MM.1S (cell line): ENCODE measurements around the gene FBXL13.

Source experiments
- DNase-seq: peaks from one replicate; pipeline ENCODE4 v3.0.0-alpha.2; 2015
- H2AFZ ChIP-seq: fragments of 300-600 bp; sonication (generic); 2 replicates; pipeline ENCODE4 v1.6.0; 2016; ENCODE audit warnings: antibody characterized with exemption, low read length
- H3F3A ChIP-seq: fragments of 300-600 bp; sonication (generic); 2 replicates; pipeline ENCODE4 v1.6.1; 2016; ENCODE audit warnings: mild to moderate bottlenecking, antibody characterized with exemption, low read length, moderate library complexity, mixed read lengths; ENCODE audit not compliant: insufficient read depth
- H3K27ac ChIP-seq: fragments of 300-600 bp; sonication (generic); 2 replicates; pipeline ENCODE4 v1.5.1; 2016; ENCODE audit warnings: mild to moderate bottlenecking, low read length
- H3K27me3 ChIP-seq: fragments of 300-600 bp; sonication (generic); replicated peaks from 2 replicates; pipeline ENCODE4 v1.6.0; 2016; ENCODE audit warnings: low read length; ENCODE audit not compliant: insufficient read depth
- H3K36me3 ChIP-seq: fragments of 300-600 bp; sonication (generic); replicated peaks from 2 replicates; pipeline ENCODE4 v1.6.1; 2016; ENCODE audit warnings: mild to moderate bottlenecking, low read length, mixed read lengths; ENCODE audit not compliant: insufficient read depth
- H3K4me1 ChIP-seq: fragments of 300-600 bp; sonication (generic); 2 replicates; pipeline ENCODE4 v1.6.1; 2016; ENCODE audit warnings: low read length, mixed read lengths
- H3K4me2 ChIP-seq: fragments of 300-600 bp; sonication (generic); 2 replicates; pipeline ENCODE4 v1.6.0; 2016; ENCODE audit warnings: low read depth, low read length
- H3K4me3 ChIP-seq: fragments of 300-600 bp; sonication (generic); 2 replicates; pipeline ENCODE4 v1.5.1; 2016; ENCODE audit warnings: low read length, mixed read lengths
- H3K79me2 ChIP-seq: fragments of 300-600 bp; sonication (generic); 2 replicates; pipeline ENCODE4 v1.6.1; 2016; ENCODE audit warnings: mixed run types, low read length, mixed read lengths
- H3K9ac ChIP-seq: fragments of 300-600 bp; sonication (generic); 2 replicates; pipeline ENCODE4 v1.6.1; 2016; ENCODE audit warnings: low read length, mixed read lengths
- H3K9me2 ChIP-seq: fragments of 300-600 bp; sonication (generic); replicated peaks from 2 replicates; pipeline ENCODE4 v1.6.1; 2016; ENCODE audit warnings: mild to moderate bottlenecking, low read length, mixed read lengths; ENCODE audit not compliant: insufficient read depth
- H3K9me3 ChIP-seq: fragments of 300-600 bp; sonication (generic); replicated peaks from 2 replicates; pipeline ENCODE4 v1.6.1; 2016; ENCODE audit warnings: mild to moderate bottlenecking, low read length, mixed read lengths; ENCODE audit not compliant: insufficient read depth
- H4K20me1 ChIP-seq: fragments of 300-600 bp; sonication (generic); 2 replicates; pipeline ENCODE4 v1.6.1; 2016; ENCODE audit warnings: mild to moderate bottlenecking, low read length, moderate library complexity, mixed read lengths; ENCODE audit not compliant: insufficient read depth
- EZH2 ChIP-seq: fragments of 300-600 bp; sonication (generic); optimal IDR thresholded peaks from 2 replicates; pipeline ENCODE3; 2017; ENCODE audit warnings: low read depth, mild to moderate bottlenecking, antibody characterized with exemption, low read length, mixed read lengths
- EZH2phosphoT487 ChIP-seq: fragments of 300-600 bp; sonication (generic); IDR thresholded peaks from 2 replicates; pipeline ENCODE4 v1.6.1; 2018; ENCODE audit warnings: antibody characterized with exemption, low read length
- TF ChIP-seq, protein P1 (sequence below): fragments of 300-600 bp; sonication (generic); IDR thresholded peaks from 2 replicates; pipeline ENCODE4 v1.5.1; 2016; ENCODE audit warnings: antibody characterized with exemption, low read length, mixed read lengths

The FBXL13 gene

DNA sequence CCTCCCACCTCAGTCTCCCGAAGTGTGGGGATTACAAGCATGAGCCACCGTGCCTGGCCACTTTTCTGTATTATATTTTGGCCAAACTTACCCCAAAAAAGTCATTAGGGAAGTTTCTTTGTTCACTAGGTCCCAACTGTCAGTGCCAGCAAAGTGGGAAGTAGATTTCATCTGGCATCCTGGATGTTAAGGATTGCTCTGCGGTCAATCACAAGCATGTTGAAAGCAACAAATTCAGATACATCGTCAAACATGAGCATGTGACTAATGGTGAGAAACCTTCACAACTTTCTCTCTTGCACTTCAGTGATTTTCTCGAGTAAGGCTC is 176.1 kb downstream of the FBXL13 start:
- Histone ChIP-seq H3K27ac (no peak overlapping the region), H3K9me3 (no peaks in the 10 kb centered on the region), H3K79me2 (no peaks in the 10 kb centered on the region), H3K9ac (no peak overlapping the region), H3K4me3 (no peak overlapping the region), H4K20me1 (no peaks in the 10 kb centered on the region), H3K27me3 (no peaks in the 10 kb centered on the region), H3K9me2 (no peaks in the 10 kb centered on the region), H3K36me3 (no peaks in the 10 kb centered on the region), H3K4me1 (no peaks in the 10 kb centered on the region), H3K4me2 (no peak overlapping the region), H2AFZ (no peak overlapping the region), H3F3A (no peaks in the 10 kb centered on the region)
- TF ChIP-seq, protein P1, sequence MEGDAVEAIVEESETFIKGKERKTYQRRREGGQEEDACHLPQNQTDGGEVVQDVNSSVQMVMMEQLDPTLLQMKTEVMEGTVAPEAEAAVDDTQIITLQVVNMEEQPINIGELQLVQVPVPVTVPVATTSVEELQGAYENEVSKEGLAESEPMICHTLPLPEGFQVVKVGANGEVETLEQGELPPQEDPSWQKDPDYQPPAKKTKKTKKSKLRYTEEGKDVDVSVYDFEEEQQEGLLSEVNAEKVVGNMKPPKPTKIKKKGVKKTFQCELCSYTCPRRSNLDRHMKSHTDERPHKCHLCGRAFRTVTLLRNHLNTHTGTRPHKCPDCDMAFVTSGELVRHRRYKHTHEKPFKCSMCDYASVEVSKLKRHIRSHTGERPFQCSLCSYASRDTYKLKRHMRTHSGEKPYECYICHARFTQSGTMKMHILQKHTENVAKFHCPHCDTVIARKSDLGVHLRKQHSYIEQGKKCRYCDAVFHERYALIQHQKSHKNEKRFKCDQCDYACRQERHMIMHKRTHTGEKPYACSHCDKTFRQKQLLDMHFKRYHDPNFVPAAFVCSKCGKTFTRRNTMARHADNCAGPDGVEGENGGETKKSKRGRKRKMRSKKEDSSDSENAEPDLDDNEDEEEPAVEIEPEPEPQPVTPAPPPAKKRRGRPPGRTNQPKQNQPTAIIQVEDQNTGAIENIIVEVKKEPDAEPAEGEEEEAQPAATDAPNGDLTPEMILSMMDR = no peak
- TF ChIP-seq EZH2 = no peak
- TF ChIP-seq EZH2phosphoT487 = no peak
- no peak for DNase-seq

DNA sequence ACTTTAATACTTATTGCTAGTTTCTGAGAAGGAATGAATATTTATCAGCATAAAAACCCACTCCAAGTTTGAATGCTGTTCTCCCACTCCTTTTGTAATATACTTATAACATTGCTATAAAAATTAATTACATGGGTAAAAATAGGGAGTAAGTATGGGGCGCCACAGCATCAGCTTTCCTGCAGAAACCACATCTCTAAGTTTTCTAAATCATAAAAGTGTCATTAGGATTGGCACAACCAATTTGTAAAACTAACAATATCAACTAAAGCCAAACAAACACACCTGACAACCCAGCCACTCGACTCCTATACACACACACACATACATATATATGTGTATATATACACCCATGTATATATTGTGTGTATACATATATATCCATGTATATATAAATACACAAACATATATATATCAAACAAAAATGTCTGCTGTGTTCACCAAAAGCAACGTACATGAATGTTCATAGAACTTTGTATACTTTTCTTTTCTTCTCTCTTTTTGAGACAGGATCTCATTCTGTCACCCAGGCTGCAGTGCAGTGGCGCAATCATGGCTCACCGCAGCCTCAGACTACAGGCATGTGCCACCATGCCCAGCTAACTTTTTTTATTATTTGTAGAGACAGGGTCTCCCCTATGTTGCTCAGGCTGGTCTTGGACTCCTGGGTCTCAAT is 176.6 kb downstream of the FBXL13 start:
- Histone ChIP-seq H3K36me3 (no peaks in the 10 kb centered on the region), H3K4me1 (no peaks in the 10 kb centered on the region), H3K79me2 (no peaks in the 10 kb centered on the region), H2AFZ (no peak overlapping the region), H4K20me1 (no peaks in the 10 kb centered on the region), H3K9me3 (no peaks in the 10 kb centered on the region), H3K9ac (no peak overlapping the region), H3K27ac (no peak overlapping the region), H3K4me2 (no peak overlapping the region), H3K27me3 (no peaks in the 10 kb centered on the region), H3F3A (no peaks in the 10 kb centered on the region), H3K9me2 (no peaks in the 10 kb centered on the region), H3K4me3 (no peak overlapping the region)
- DNase-seq = no peak
- TF ChIP-seq EZH2phosphoT487 = no peak
- TF ChIP-seq EZH2 = no peak
- TF ChIP-seq, protein P1 = no peak

DNA sequence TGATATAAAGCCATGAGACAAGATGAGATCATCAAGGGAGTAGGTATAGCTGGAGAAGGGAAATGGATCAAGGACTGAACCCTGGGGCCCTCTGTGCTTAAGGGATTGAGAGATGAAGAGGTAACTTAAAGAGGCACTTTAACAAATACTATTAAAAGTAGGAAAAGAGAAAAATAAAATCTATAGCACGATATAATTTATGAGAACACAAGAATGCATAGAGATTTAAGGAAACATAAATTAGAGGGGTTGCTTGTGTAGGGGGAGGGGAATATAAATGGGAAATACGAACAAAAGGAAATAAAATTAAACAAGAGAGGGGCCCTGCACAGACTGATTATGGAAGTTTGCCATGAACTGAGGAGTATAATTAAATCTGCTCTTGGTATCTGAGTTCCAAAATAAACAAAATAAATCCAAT is 177.4 kb downstream of the FBXL13 start:
- H3K4me2 ChIP-seq = no peak overlapping the region
- no peak for DNase-seq
- no peaks in the 10 kb centered on the region for H3K36me3 ChIP-seq
- H3K9me3 ChIP-seq = no peaks in the 10 kb centered on the region
- no peaks in the 10 kb centered on the region for H3K9me2 ChIP-seq
- H3K4me3 ChIP-seq = no peak overlapping the region
- H4K20me1 ChIP-seq = no peaks in the 10 kb centered on the region
- H2AFZ ChIP-seq = no peak overlapping the region
- no peaks in the 10 kb centered on the region for H3K79me2 ChIP-seq
- H3F3A ChIP-seq = no peaks in the 10 kb centered on the region
- no peaks in the 10 kb centered on the region for H3K27me3 ChIP-seq
- H3K9ac ChIP-seq = no peak overlapping the region
- H3K27ac ChIP-seq = no peak overlapping the region
- TF ChIP-seq, protein P1 = no peak
- TF ChIP-seq EZH2 = no peak
- TF ChIP-seq EZH2phosphoT487 = no peak
- H3K4me1 ChIP-seq = no peaks in the 10 kb centered on the region
